ENCODE data around the gene MLC1. TPM values are rescaled to one million over a fixed set of nuclear protein-coding genes. Genes with fewer than 3 reads are reported as not detected.

MLC1 gene
- total and polyA plus RNA-seq, 8 donors: 0.04 to 0.16 (median 0.04) TPM; not detected in 4

DNA sequence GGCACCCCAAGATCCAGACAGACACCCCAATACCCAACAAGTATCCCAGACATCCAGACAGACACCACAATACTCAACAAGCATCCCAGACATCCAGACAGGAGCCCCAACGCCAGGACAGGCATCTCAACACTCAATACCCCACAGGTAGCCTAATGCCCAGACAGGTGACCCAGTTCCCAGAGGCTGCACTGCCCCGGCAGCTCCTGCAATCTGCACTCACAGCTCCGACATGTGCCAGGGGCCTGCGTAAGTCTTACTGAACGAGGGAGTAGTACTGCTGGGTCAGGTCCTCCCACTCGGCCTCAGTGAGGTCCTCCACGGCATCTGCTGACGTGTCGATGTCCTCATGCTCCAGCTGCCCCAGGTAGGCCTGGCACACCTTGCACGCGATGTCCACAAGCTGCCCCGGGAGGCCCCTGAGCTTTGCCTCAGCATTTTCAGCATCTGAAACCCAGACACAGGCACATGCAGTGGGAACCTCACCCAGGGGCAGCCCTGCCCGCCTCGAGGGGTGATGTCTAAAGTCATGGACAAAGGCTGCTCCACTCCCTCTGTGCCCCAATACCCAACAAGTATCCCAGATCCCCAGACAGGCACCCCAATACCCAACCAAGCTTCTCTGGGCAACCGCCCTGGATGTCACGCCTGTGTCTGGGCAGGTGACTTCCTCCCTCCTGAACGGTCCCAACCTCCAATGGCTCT, 43.7 kb downstream of the MLC1 start:
- no peak for ATAC-seq

DNA sequence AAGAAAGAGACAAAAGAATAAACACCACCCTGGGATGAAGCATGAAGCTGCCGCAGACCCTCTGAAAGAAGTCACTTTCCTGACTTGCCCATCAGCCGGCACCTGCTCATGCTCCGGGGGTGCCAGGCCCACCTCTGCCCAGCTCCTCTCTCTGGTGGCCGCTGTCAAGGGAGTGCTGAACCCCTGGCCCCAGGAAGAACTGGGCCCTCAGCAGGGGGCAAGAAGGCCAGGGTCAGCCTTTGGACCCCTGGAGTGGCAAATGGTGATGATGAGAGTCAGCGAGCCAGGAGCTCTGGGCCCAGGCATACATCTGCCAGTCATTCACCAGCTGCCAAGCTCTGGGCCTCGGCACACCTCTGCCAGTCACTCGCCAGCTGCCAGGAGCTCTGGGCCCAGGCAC, 44.5 kb downstream of the MLC1 start:
- no peak for ATAC-seq
- no peak for FAIRE-seq
- peak in 1 of 6 donors; percentile 26 for DNase-seq
- no peaks in the 10 kb centered on the region for H3K27me3 ChIP-seq
- H3K4me1 ChIP-seq: no peaks in the 10 kb centered on the region
- no peak overlapping the region for H3K4me3 ChIP-seq
- no peaks in the 10 kb centered on the region for H3K9me3 ChIP-seq
- no peak overlapping the region for H3K27ac ChIP-seq
- TF ChIP-seq, protein P1, sequence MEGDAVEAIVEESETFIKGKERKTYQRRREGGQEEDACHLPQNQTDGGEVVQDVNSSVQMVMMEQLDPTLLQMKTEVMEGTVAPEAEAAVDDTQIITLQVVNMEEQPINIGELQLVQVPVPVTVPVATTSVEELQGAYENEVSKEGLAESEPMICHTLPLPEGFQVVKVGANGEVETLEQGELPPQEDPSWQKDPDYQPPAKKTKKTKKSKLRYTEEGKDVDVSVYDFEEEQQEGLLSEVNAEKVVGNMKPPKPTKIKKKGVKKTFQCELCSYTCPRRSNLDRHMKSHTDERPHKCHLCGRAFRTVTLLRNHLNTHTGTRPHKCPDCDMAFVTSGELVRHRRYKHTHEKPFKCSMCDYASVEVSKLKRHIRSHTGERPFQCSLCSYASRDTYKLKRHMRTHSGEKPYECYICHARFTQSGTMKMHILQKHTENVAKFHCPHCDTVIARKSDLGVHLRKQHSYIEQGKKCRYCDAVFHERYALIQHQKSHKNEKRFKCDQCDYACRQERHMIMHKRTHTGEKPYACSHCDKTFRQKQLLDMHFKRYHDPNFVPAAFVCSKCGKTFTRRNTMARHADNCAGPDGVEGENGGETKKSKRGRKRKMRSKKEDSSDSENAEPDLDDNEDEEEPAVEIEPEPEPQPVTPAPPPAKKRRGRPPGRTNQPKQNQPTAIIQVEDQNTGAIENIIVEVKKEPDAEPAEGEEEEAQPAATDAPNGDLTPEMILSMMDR (IDR thresholded peaks at IDR 0.05): no peak
- 81 to 89% methylated on average over 7 of the region's 7 CpGs for WGBS, 2 donors
- H3K36me3 ChIP-seq: no peaks in the 10 kb centered on the region
- intact Hi-C loops (cut with DNase I): no loop called here

More for the DNA sequence above, 43.7 kb downstream of the MLC1 start:
- no peaks in the 10 kb centered on the region for H3K36me3 ChIP-seq
- TF ChIP-seq, protein P1 (IDR thresholded peaks at IDR 0.05): no peak
- intact Hi-C loops (cut with DNase I): no loop called here
- no peaks in the 10 kb centered on the region for H3K9me3 ChIP-seq
- no peak overlapping the region for H3K27ac ChIP-seq
- H3K27me3 ChIP-seq: no peaks in the 10 kb centered on the region
- no peaks in the 10 kb centered on the region for H3K4me1 ChIP-seq
- WGBS, 2 donors: 75 to 83% methylated on average over 17 of the region's 17 CpGs
- no peak overlapping the region for H3K4me3 ChIP-seq
- DNase-seq (peak in 1 of 6 donors; percentile 47), FAIRE-seq (no peak)

DNA sequence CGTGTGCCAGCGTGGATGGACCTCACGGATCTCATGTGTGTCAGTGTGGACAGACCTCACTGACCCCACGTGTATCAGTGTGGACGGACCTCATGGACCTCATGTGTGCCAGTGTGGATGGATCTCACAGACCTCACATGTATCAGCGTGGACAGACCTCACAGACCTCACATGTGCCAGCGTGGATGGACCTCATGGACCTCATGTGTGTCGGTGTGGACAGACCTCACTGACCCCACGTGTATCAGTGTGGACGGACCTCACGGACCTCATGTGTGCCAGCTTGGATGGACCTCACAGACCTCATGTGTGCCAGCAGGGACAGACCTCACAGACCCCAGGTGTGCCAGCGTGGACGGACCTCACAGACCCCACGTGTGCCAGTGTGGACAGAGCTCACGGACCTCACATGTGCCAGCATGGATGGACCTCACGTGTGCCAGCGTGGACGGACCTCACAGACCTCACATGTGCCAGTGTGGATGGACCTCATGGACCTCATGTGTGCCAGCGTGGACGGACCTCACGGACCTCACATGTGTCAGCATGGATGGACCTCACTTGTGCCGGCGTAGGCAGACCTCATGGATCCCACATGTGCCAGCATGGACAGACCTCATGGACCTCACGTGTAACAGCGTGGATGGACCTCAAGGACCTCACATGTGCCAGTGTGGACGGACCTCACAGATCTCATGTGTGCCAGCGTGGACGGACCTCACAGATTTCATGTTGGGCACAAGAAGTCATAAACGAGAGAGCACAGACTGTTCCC, 45.4 kb downstream of the MLC1 start:
- no peak for ATAC-seq
- H3K4me3 ChIP-seq: no peak overlapping the region
- no peaks in the 10 kb centered on the region for H3K9me3 ChIP-seq
- no peak overlapping the region for H3K27ac ChIP-seq
- no peak for FAIRE-seq
- no peaks in the 10 kb centered on the region for H3K4me1 ChIP-seq
- peak in 1 of 6 donors; percentile 28 for DNase-seq
- no peaks in the 10 kb centered on the region for H3K36me3 ChIP-seq
- H3K27me3 ChIP-seq: no peaks in the 10 kb centered on the region
- intact Hi-C loops (cut with DNase I): loop anchor here in 2 of 3 donors (10.0 kb wide), 2 partner anchors 115 to 275 kb away; no protein-coding TSS in a partner anchor
- 85 to 92% methylated on average over 29 of the region's 29 CpGs for WGBS, 2 donors
- TF ChIP-seq, protein P1 (IDR thresholded peaks at IDR 0.05): no peak

DNA sequence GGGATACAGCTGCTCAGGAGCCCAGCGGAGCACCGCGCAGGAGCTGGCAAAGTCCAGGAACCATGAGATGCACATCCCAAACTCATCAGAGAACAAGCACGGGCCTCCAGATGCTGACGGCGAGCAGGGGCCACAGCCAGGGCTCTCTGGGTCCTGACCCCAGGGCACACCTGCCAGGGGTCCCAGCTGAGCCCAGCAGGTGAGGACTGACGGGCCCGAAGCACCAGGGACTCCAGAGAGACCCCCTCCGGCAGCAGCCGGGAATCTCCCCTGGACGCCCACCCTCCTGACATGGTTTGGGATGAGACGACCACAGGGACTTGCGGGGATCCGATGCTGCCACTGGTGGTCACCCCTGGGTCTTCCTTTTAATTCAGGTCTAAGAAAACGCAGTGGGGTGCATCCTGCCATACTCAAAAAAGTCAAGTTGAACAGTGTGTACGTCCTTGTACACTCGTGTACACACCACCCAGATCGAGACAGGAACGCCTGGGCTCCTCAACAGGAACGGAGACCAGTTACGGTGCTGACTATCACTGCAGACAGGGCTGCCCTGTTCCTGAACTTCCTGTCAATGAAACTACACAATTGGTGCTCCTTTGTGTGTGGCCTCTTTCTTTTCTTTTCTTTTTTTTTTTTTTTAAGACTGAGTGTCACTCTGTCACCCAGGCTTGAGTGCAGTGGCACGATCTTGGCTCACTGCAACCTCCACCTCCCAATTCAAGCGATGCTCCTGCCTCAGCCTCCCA, 49.1 kb downstream of the MLC1 start:
- H3K4me1 ChIP-seq: no peaks in the 10 kb centered on the region
- FAIRE-seq (no peak), ATAC-seq (no peak), DNase-seq (peak in 1 of 6 donors; percentile 48)
- no peaks in the 10 kb centered on the region for H3K27me3 ChIP-seq
- no peaks in the 10 kb centered on the region for H3K9me3 ChIP-seq
- no peak overlapping the region for H3K4me3 ChIP-seq
- intact Hi-C loops (cut with DNase I): loop anchor here in 2 of 3 donors (10.0 kb wide), 2 partner anchors 111 to 271 kb away; no protein-coding TSS in a partner anchor
- H3K36me3 ChIP-seq: no peaks in the 10 kb centered on the region
- WGBS, 2 donors: 74 to 81% methylated on average over 23 of the region's 23 CpGs
- TF ChIP-seq, protein P1 (IDR thresholded peaks at IDR 0.05): no peak
- no peak overlapping the region for H3K27ac ChIP-seq
